Stimulated activated CD4-positive, alpha-beta T cell treated with anti-CD3 and anti-CD28 coated beads, Interleukin-2, amount 100 ng/mL, for 48 hours (primary cell): ENCODE results near the gene KMT2B.

Experiments
- DNase-seq, 2 donors: peaks; one replicate each; pipeline ENCODE4 v3.0.0-alpha.2; 2020

Gene KMT2B

DNA sequence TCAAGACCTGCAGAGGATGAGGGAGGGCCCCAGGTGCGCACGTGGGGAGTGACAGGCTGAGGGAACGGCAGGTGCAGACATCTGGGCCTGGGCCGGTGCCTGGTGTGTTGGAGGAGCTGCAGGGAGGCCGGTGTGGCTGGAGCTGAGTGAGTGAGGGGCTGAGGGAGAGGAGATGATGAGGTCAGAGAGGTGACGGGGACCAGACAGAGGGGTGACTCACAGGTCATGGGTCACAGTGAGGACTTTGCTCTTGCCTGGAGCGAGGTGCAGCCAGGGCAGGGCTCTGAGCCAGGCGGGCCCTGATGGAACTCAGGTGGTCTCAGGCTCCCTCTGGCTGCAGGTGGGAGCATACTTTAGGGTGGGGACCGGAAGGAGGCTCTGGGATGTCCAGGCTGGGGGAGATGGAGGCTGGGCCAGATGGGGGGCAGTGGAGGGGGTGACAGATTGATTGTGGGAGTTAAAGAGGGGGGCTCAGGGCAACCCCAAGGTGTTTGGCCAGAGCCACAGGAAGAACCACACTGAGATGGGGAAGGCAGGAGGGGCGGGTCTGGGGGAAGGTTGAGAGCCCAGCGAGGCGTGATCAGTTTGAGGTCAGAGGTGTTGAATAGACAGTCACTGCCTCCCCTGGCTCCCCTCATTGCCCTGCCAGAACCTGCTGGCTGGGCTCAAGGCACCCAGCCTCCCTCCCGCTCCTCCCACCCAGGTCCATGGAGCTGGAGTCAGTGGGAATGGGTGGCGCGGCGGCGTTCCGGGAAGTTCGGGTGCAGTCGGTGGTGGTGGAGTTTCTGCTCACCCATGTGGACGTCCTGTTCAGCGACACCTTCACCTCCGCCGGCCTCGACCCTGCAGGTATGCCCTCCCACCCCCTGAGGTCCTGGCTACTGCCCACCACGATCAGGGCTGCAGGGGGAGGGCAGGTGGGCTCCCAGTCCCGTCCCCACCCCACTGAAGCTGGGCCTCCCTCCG, 65.9 kb downstream of the KMT2B start:
- no peak for DNase-seq

DNA sequence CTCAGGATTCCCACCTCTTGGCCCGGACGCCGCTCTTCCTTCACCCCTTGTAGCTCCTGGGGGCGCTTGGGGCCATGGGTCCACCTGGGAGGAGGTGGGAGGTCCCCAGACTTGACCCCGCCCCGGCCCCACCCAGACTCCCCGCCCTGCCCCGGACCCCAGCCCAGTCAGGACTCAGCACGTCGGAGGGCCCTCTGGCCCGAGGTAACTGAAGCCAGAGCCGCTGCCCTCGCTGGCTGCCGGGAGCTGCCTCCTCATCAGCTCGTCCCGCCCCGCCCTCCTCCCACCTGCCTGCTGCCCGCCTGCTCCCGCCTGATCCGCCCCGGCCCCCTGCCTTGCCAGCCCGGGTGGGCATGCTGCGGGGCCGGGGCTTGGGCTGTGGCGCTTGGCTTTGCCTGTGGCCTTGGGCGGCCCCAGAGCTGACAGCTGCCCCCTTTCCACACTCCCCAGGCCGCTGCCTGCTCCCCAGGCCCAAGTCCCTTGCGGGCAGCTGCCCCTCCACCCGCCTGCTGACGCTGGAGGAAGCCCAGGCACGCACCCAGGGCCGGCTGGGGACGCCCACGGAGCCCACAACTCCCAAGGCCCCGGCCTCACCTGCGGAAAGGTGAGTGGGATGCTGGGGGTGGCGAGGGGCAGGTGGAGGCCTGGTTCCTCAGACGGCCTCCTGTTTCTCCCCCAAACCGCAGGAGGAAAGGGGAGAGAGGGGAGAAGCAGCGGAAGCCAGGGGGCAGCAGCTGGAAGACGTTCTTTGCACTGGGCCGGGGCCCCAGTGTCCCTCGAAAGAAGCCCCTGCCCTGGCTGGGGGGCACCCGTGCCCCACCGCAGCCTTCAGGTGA, 66.9 kb downstream of the KMT2B start:
- no peak for DNase-seq

DNA sequence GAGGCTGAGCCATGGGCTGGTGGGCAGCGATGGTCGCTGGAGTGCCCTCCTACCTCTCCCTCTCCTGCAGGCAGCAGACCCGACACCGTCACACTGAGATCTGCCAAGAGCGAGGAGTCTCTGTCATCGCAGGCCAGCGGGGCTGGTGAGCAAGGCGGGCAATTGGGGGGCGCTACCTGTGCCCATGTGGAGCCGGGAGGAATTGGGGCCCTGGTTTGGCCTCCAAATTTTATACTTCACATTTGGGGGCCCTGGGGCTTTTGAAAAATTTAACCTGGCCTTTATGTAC, 67.5 kb downstream of the KMT2B start:
- no peak for DNase-seq

DNA sequence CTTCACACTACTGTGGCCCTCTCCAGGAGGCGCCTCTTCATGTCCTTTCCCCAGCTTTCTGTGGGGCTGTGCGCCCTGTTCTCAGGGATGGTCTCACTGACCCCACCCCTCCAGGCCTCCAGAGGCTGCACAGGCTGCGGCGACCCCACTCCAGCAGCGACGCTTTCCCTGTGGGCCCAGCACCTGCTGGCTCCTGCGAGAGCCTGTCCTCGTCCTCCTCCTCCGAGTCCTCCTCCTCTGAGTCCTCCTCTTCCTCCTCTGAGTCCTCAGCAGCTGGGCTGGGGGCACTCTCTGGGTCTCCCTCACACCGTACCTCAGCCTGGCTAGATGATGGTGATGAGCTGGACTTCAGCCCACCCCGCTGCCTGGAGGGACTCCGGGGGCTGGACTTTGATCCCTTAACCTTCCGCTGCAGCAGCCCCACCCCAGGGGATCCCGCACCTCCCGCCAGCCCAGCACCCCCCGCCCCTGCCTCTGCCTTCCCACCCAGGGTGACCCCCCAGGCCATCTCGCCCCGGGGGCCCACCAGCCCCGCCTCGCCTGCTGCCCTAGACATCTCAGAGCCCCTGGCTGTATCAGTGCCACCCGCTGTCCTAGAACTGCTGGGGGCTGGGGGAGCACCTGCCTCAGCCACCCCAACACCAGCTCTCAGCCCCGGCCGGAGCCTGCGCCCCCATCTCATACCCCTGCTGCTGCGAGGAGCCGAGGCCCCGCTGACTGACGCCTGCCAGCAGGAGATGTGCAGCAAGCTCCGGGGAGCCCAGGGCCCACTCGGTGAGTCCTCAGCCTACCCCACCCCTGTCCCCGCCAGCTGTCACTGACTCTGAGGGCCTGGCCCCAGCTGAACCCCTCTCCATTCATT, 68.7 kb downstream of the KMT2B start:
- DNase-seq: no peak

DNA sequence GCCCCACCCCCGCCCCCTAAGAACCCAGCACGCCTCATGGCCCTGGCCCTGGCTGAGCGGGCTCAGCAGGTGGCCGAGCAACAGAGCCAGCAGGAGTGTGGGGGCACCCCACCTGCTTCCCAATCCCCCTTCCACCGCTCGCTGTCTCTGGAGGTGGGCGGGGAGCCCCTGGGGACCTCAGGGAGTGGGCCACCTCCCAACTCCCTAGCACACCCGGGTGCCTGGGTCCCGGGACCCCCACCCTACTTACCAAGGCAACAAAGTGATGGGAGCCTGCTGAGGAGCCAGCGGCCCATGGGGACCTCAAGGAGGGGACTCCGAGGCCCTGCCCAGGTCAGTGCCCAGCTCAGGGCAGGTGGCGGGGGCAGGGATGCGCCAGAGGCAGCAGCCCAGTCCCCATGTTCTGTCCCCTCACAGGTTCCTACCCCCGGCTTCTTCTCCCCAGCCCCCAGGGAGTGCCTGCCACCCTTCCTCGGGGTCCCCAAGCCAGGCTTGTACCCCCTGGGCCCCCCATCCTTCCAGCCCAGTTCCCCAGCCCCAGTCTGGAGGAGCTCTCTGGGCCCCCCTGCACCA, 69.5 kb downstream of the KMT2B start:
- DNase-seq: no peak
